ENCODE measurements around the gene TBC1D13.
"Not testable (repeated sequence)": the region's sequence is repeated elsewhere in the genome, so short reads cannot be mapped to it uniquely, and the experiment has no call there.

TBC1D13 gene

DNA sequence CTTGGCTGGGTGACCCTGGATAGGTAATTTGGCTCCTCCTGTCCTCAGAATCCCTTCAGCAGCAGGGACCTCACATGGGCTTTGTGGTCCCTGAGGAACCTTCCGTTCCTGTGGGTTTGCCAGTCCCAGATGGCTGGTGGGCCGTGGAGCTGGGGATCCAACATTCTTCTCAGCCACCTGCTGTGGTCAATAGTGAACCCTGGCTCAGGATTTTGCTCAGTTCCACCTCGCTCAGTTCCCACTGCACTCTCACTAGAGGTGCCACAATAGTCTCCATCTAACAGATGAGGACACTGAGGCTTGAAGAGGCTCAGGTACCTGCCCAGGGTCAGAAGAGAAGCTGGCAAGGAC lies 59.6 kb downstream of the TBC1D13 start:
- DNase-seq (ENCODE audit: low read depth): no peak

DNA sequence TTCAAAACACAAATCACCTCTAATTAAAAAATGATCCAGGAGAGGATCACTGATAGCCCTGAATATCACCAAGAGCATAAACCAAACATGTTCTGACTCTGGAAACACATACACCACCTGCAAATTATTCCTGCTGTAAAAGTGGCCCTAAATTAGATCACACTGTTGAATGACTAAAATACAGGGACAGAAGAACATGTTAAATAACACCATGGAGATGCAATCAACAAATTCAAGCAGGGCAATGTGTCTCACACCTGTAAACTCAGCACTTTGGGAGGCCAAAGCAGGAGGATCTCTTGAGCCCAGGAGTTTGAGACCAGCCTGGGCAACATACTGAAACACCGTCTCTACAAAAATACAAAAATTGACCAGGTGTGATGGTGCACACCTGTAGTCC lies 60.8 kb downstream of the TBC1D13 start:
- DNase-seq (ENCODE audit: low read depth): no peak

DNA sequence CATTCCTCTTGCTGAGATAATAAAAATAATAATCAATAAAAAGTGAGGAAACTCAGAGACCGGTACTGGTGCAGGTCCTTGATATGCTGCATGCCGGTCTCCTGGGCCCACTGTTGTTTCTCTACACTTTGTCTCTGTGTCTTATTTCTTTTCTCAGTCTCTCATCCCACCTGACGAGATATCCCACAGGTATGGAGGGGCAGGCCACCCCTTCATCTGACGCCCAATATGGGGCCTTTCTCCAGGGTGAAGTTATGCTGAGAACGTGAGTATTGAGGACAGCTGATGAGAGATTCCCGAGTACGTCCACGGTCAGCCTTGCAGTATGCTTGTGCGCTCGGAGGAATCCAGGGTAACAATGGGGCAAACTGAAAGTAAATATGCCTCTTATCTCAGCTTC lies 64.0 kb downstream of the TBC1D13 start:
- not testable (repeated sequence) for DNase-seq (ENCODE audit: low read depth)

DNA sequence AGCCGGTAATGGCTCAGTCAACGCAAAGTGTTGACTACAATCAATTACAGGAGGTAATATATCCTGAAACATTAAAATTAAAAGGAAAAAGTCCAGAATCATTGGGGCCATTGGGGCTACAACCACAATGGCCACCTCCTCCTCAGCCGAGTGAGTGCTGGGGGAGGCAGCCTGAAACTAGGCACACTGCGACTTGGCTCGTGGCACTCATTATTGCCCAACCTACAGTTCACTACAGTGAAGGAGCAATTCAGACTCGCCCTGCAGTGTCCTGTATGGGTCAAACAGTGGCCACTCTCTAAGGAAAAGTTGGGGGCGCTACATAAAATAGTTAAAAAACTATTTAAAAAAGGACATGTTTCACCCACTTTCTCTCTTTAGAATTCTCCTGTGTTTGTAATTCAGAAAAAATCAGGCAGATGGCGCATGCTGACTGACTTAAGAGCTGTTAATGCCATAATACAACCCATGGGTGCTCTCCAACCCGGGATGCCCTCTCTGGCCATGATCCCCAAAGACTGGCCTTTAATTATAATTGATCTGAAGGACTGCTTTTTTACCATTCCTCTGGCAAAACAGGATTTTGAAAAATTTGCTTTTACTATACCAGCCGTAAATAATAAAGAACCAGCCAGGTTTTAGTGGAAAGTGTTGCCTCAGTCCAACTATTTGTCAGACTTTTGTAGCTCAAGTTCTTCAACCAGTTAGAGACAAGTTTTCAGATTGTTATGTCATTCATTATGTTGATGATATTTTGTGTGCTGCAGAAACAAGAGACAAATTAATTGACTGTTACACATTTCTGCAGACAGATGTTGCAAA lies 64.9 kb downstream of the TBC1D13 start:
- DNase-seq (ENCODE audit: low read depth): peak; percentile 61

DNA sequence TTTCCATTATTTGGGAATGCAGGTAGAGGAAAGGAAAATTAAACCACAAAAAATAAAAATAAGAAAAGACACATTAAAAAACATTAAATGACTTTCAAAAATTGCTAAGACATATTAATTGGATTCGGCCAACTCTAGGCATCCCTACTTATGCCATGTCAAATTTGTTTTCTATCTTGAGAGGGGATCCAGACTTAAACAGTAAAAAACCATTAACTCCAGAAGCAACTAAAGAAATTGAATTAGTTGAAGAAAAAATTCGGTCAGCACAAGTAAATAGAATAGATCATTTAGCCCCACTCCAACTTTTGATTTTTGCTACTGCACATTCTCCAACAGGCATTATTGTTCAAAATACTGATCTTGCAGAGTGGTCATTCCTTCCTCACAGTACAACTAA lies 65.6 kb downstream of the TBC1D13 start:
- DNase-seq (ENCODE audit: low read depth): not testable (repeated sequence)

DNA sequence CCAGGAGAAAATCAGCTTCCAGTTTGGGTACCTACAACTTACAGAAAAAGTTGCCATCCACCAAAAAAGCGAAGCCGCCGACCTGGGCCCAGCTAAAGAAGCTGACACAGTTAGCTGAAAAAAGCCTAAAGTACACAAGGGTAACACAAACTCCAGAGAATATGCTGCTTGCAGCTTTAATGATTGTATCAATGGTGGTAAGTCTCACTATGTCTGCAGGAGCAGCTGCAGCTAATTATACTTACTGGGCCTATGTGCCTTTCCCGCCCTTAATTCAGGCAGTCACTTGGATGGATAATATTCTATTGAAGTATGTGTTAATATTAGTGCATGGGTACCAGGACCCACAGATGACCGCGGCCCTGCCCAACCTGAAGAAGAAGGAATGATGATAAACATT lies 67.4 kb downstream of the TBC1D13 start:
- not testable (repeated sequence) for DNase-seq (ENCODE audit: low read depth)

DNA sequence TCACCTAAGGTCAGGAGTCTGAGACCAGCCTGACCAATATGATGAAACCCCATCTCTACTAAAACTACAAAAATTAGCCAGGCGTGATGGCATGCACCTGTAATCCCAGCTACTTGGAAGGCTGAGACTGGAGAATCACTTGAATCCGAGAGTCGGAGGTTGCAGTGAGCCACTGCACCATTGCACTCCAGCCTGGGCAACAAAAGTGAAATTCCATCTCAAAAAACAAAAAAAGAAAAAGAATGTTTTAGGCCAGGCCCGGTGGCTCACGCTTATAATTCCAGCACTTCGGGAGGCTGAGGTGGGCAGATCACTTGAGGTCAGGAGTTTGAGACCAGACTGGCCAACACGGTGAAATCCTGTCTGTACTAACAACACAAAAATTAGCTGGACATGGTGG lies 71.4 kb downstream of the TBC1D13 start:
- not testable (repeated sequence) for DNase-seq (ENCODE audit: low read depth)
